ENCODE measurements around the gene GHDC.

GHDC gene

DNA sequence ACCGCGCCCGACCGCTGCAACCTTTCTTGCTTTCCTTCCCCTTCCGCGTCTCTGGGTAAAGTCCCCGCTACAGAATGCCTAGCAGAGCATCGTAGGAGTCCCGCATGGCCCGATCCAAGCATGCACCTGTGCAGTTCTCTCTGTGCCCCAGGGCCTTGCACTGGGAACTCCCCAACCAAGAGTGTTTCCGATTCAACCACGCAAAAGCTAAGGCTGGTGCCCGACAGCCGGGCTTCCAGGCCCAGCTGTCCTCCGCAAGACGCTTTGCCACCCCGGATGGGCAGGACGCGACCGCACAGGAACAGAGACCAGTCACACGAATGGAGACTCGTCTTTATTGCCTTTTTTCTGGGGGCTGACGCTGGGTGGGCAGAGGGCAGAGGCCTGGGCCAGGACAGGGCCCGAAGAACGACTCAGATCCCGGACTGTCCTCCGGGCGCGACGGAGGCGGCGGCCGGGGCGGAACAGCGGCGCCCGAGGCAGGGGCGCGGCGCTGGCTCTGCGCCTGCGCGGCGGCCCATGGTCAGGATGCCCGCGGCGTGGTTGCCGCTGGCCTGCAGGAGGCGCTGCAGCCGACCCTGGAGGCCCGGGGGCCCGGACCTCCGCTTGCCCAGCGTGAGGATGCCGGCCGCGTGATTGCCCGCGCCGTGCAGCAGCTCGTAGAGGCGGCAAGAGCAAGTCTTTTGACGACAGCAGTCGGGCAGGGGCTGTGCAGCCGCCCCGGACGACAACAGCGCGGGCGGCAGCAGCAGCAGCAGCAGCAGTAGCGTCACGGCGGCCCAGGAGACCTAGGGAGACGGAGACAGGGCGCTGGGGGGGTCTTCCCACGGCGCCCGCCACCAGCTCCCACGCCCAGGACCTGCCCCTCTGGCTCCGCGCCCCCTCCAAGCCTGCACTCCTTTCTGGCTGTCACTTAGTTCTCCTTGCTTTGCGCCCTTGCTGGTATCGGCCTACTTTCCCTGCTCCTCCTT is 10.3 kb downstream of the GHDC start:
- DNase-seq (ENCODE audit: low read depth in 2 of 2): peak; percentile 42 to 58

DNA sequence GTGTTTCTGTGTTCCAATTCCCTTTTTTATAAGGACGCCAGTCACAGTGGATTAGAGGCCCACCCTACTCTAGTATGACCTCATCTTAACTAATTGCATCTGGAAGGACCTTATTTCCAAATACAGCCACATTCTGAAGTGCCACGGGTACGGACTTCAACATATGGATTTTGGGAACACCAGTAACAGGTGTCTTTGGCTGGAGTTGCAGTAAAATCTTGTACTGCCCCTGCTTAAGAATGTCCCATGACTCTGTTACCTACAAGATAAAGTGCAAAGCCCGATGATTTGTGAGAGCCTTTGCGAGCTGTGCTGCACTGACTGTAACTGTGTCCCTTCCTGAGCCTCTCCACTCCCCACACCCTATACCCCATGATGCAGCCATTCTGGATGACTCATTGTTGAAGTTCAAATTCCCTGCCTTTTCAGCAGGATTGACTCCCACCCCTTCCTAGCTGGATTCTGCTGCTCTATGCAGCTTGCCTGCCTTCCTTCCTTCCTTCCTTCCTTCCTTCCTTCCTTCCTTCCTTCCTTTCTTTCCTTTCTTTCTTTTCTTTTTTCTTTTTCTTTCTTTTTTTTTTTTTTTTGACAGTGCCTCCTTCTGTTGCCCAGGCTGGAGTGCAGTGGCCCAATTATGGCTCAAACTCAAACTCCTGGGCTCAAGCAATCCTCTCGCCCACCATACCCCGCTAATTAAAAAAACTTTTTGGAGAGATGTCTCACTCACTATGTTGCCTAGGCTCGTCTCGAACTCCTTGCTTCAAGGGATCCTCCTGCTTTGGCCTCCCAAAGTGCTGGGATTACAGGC is 11.2 kb downstream of the GHDC start:
- DNase-seq (ENCODE audit: low read depth in 2 of 2): no peak

DNA sequence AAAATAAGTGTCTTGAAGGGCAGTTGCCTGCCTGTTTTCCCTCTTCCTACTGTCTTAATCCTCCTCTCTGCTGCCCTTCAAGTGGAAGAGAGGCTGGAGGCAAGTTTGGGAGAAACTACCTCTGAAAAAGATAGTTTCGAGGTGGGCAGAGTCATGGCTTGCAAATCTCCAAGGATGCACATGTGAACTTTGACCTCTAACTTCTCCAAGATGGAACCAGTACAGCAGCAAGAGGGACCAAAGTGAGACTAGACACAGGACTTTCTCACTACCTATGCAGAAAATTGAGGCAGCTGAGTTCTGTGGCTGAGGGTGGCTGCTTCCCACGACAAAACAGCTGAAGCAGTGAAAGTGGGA is 12.5 kb downstream of the GHDC start:
- DNase-seq (ENCODE audit: low read depth in 2 of 2): no peak

DNA sequence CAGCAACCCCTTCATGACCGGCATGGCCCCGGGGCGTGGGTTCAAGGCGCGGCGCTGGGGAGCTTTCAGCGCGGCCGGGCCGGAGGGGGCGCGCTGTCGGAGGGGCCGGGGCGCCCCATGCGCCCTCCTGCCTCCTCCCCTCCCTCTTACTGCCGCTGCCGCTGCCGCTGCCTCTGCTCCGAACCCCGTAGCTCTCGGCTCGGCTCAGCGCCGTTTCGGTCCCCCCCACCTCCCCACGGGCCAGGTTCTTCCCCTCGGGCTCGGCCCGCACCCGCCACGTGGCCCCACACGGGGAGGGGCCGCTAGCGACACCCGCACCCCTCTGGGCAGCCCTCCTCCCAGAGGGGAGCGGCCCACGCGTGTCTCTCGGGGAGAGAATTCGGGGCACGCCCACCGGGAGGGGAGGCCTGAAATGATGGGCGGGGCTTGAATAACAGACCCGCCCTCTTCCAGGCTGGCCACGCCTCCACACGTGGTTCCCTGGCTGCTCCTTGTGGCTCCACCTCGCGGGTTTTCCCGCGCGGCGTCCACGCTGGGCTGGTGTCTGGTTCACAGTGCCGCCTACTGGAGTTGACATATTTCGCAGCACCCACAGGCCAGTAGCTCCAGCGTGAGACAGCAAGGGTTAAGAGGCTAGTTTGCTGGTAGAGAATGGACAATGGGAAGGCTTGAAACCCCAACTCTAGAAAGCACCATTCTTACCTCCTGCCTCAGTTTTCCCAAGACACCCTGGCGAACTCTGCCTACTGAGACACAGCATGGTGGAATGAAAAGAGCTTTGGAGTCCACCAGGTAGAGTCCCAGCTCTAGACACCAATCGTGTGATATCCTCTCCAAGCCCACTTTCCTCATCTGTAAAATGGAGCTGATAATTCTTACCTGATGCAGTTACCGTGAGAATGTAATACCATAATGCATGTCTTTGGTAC is 13.1 kb downstream of the GHDC start, which contains the start of gene KCNH4:
TSS of gene KCNH4 (minus strand) at position 221 of the 929 bp plus-strand sequence. CDS start at position 24, 197 bp downstream.
- DNase-seq (ENCODE audit: low read depth in 2 of 2): peak; percentile 79

DNA sequence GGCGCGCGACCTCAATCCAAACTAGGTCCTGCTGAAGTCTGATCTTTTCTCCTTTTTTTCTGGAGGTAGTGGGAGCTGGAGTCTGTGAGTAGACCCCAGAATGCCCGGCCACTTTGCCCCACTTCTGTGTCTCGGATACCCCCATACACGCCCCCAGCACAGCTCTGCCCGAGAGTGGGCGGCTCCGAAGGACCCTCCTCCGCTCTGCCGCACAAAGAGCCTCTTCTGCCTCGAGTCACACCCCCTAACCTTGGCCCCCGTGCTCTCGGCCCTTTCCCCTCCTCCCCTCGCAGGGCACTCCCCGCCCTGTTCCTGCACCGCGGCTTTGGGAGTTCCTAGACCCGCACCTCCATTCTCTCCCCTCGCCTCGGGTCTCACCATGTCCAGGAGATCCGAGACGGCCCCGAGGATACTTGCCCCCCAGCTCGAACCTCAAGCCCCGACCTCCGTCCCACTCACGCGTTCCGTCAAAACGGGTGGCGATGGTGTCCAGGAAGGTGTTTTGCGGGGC is 13.8 kb downstream of the GHDC start:
- no peak for DNase-seq (ENCODE audit: low read depth in 2 of 2)

DNA sequence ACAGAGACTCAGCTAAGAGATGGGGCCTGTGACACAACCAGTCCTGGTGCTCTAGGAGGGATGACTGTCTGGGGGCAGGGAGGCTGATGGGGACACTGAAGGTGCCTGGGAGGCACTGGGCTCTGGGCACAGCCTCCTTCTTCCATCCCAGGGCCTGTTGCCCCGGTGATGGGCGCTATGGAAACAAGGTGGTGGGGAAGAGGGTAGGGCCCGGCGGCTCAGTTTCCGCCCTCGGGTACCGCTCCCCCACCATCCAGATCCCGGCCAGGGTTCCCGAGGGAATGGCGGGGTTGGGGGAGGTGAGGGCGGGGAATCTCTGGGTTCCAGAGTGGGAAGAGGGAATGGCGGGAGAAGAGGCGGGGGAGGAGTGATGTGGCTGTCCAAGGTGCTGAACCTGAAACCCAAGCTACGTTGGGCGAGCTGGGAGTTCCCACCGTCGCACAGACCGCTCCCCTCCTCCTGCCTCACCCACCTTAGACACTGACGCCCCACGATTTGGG is 14.3 kb downstream of the GHDC start:
- DNase-seq (ENCODE audit: low read depth in 2 of 2): no peak

DNA sequence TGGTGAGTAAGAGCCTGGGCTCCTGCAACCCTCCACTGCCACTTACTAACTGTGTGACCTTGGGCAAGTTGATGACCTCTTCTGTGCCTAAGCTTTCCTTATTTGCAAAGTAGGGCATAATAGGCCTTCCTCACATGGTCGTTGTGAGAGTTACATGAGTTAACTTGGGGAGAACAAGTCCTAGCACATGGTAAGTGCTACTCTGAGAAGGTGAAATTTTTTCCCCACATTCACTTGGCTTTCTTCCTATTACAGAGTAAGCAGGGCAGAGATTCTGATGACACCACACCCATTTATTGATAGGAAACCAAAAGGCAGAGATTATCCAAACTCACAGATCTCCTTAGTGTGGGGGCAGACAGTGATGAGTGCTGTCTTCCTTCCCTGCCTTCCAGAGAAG is 15.0 kb downstream of the GHDC start:
- no peak for DNase-seq (ENCODE audit: low read depth in 2 of 2)

DNA sequence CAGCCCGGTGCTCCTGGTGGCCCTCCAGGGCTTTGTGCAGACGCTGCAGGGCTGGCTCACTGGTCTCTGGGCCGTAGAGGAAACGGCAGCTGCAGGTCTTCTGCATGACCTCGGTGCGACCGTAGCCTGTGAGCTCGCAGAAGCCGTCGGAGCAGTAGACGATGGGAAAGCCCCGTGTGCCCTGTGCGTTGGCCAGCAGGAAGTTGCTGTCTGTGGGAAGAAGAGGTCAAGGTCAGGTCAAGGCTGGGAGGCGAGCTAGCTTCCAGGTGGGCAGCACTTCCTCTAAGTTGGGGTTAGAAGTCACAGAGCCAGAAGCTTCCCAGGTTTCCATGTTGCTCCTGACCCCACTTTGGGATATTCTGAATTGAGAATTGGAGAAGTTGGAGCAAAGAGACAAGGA is 15.5 kb downstream of the GHDC start:
- no peak for DNase-seq (ENCODE audit: low read depth in 2 of 2)

DNA sequence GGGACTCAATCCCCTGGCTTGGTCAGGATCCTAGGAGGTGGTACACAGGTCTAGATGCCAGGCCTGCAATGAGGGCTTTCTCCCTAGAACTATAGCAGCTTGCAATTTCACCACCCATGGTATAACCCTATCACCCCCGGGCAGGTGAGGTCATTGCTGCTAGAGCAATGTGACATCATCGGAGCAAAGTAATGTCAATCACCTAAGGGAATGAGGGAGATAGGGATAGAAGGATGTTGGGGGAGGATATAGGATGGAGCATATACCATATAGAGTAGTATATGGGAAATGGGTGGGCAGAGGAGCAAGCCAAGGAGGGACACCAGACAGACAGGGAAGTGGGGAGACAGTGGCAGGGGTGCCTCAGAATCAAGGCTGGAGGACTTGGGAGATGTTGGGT is 16.6 kb downstream of the GHDC start:
- no peak for DNase-seq (ENCODE audit: low read depth in 2 of 2)

DNA sequence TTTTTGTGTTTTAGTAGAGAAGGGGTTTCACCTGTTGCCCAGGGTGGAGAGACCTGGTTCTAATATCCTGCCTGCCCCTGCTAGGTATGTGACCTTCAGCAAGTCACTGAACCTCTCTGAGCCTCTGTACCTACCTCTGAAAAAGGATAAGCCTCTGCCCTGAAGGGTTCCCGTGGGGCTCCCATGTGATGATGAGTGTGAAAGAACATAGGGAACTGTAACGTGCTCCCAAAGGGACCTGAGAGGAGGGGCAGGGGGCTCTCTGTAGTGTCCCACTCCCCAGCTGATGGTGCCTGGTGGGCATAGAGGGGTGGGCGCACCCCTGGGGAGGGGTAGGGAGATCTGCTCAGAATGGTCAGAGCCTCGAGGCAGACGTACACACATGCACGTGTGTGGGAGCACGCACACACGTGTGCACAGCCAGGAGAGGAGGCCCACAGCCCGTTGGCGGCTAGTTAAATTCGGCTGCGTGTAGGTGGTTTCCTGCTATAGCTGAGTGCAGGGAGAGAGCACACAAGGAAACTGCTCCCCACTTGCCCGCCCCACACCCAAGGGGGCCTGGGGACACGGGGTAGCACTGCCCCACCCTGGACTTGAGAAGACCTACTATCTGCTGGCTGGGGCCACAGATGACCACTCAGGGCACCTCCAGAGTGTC is 20.0 kb downstream of the GHDC start:
- DNase-seq (ENCODE audit: low read depth in 2 of 2): no peak

DNA sequence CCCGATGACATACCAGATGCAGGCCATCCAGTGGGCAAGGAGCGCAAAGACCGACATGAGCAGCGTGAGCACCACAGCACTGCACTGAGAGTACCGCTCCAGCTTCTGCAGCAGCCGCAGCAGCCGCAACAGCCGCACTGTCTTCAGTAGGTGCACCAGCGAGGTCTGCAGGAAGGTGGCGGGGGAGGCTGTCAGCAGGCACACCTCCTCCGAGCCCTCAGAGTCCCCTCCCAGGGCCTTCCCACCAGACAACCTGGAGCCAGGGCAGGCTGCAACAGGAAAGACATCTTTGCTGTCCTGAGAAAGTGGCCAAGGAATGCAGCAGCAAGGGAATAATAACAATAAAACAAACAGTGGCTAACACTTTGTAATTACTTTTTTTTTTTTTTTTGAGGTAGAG is 22.5 kb downstream of the GHDC start:
- DNase-seq (ENCODE audit: low read depth in 2 of 2): no peak

DNA sequence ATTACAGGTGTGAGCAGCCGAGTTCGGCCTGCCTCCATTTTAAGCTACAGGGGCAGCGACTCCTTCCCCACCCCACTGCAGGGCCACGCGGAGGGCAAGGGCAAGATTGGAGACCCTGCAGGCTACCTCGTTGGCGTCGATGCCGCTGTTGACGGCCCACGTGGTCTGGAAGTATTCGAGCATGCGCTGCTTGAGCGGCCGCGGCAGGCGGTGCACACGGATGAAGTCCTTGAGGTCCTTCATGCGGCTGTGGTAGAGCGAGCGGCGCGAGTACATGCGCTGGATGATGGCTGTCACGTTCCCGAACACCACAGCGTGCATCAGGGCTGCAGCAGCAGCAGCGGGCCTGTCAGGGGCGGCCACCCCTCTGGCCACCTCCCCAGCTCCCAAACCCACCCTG is 24.9 kb downstream of the GHDC start:
- DNase-seq (ENCODE audit: low read depth in 2 of 2): no peak

DNA sequence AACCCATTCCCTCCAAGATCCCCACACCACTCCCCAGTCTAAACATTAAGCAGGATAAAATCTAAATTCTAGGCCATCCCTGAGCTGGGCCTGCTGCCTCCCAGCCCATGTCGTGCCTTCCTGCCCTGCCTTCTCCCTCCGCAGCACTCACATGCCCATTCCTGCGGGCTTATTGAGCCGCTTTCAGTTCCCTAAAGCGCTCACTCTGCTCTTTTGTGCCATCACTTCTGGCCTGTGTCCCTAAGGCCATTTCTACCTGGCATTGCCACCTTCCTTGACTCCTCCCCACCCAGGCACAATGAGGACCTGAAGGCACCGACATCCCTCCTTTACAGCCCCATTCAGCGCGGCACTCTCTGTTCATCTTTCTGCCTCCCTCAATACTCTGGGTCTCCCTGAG is 26.5 kb downstream of the GHDC start:
- no peak for DNase-seq (ENCODE audit: low read depth in 2 of 2)

DNA sequence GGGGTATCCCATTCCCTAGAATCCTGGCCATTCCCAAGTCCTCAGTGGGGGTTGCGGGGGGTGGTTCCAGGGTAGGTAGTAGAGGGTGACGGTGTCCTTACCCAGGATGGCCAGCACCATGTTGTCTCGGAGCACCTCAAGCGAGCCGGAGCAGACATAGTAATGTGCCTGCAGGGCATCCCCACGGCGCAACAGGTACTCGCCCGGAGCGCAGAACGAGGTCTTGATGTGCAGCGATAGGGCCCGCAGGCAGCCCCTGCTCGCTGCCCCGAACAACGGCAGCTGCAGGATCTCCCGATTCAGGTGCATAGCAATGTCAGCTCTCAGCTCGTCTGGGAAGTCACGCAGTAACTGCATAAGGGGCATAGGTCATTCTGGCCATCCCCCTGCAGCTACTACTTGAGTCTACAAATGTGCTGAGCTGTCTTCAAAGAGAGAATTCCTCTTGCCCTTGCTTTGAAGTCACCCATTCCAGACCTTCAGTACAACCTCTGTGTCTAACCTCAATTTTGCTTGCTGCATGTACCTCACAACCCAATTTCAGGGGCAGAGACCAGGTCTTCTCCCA is 28.0 kb downstream of the GHDC start:
- no peak for DNase-seq (ENCODE audit: low read depth in 2 of 2)

DNA sequence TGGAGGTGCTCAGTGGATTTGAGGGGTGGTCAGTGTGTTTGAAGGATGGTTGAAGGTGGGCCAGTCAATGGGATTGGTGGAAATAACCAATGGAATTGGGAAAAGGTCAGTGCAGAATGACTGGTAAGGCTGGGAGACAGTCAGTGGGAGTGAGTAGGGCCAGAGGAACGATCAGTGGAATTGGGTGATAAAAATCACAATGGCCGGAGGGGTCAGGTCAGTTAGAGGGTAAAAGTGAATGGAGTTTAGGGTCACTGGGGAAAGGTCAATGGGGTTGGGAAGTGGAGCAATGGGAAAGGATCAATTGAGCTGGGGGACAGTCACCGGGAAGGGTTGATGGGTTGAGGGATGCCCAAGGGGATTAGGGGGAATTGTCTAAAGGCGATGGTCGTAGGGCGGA is 28.5 kb downstream of the GHDC start:
- no peak for DNase-seq (ENCODE audit: low read depth in 2 of 2)

DNA sequence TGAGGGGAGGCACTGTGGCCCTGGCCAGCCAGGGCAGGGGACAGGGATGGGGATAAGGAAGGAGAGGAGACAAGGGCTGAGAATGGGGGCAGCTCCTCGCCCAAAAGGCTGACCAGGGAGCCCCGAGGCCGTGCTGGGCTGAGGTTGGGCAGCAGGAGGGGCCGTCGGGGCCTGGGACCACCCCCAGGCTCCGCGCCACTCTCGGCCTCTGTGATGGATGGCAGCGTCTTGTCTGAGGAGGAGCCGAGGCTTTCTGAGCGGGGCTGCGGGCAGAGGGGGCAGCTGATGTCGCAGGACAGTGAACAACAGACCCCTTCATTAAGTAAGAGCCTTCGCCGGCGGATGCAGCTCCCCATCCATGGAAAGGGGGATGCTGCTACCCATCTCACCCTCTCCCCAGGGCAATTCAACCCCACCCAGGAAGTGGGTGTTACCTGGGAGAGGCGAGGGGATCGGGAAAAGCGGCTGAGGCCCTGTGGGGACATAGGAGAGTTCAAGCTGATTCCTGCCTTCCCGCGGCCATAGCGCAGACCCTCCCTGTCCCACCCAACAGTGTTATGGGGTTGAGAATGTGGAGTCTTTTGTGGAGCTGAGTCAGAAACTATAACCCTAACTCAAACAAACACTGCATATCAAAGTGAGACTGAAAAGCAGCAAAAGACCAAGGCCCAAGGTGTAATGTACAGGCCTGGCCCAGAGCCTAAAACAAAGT is 30.4 kb downstream of the GHDC start:
- no peak for DNase-seq (ENCODE audit: low read depth in 2 of 2)

DNA sequence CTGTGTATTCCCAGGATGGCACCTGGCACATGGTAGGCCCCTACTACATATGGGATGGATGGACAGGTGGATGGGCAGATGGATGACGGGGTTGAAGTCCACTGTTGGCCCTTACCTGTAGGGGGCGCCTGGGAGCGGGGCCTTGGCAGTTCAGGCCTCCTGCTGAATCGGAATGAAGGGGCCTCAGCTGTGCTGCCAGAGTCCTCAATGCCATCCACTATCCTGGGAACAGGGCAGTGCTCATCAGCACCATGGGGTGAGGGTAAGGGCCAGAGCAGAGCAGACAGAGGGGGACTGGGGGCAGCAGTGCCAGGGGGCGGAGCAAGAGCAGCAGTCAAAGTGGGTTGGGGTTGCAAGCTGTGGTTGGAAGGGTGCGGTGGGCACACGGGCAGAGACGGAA is 31.2 kb downstream of the GHDC start:
- no peak for DNase-seq (ENCODE audit: low read depth in 2 of 2)

DNA sequence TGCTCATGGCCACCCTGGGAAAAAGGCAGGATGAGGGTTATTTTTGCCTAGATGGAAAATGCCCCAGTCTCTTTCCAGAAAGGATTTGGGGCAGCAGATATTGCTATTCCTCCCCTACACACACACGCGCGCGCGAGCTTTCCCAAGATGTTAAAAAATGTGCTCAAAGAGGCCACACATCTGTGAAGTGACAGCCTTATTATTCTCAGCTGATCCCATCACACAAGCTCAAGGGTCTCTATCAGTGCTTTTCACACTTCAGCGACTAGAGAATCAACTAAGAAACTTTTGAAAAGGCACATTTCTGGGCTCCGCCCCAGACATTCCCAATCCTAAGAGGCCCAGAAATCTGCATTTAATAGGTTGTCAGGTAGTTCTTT is 33.8 kb downstream of the GHDC start:
- DNase-seq (ENCODE audit: low read depth in 2 of 2): no peak

DNA sequence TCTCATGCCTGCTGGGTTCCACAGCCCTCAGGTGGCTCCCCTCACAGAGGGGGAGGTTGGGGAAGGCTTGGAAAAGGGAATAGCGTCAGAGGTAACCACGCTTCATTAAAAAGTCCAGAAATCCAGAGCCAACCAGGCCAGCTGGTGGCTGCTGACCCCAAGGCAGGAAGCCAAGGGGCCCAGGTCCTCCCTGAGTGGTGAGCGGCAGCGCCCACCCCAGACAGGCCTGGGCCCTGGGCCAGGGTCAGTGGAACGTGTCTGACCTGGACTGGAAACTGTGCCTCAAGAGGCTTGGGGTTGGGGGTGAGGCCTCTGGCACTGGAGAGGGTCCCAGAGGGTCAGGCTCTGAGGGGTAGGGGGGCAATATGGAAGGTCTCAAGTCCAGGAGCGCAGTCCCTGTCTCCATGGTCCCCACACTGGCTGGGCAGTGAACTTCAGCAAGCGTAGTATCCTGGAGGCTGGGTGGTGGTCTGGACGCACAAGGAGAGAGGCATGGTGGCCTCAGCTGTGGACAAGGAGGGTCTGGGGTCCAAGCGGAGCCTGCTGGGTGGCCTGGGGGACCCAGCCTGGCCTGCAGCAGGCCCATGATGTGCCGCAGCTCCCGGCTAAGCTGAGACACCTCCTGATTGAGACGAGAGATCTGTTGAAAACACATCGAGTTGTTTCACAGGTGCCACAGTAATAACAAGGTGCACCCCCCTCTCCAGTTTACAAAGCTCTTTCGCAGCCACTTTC is 34.3 kb downstream of the GHDC start:
- DNase-seq (ENCODE audit: low read depth in 2 of 2): no peak

Measured in stimulated activated CD8-positive, alpha-beta memory T cell treated with anti-CD3 and anti-CD28 coated beads, Interleukin-15, amount 100 ng/mL, for 4 hours (primary cell).